HFFc6 (cell line): ENCODE data around the gene SELENOV. TPM values are rescaled to one million over a fixed set of nuclear protein-coding genes. Genes with fewer than 3 reads are reported as not detected.
A peak's percentile ranks its signal among the peaks of the same experiment; 100 is the strongest.

Experiments used
- DNase-seq: peaks from one replicate; pipeline ENCODE4 v3.0.0-alpha.2; 2018
- H3K27ac Mint-ChIP-seq: 2 replicates; pipeline ENCODE4 v1.8.0; 2020; ENCODE audit warnings: mild to moderate bottlenecking, mixed read lengths
- H3K27me3 Mint-ChIP-seq: 2 replicates; pipeline ENCODE4 v1.8.0; 2021; ENCODE audit warnings: mild to moderate bottlenecking, moderate library complexity, mixed read lengths; ENCODE audit not compliant: insufficient read depth
- H3K36me3 Mint-ChIP-seq: 2 replicates; pipeline ENCODE4 v1.8.0; 2021; ENCODE audit warnings: low read depth, mixed read lengths
- H3K4me1 Mint-ChIP-seq: 2 replicates; pipeline ENCODE4 v1.8.0; 2020; ENCODE audit warnings: low read depth, mixed read lengths
- H3K4me3 Mint-ChIP-seq: 2 replicates; pipeline ENCODE4 v1.8.0; 2020; ENCODE audit warnings: mild to moderate bottlenecking, moderate library complexity, mixed read lengths
- H3K9me3 Mint-ChIP-seq: 2 replicates; pipeline ENCODE4 v1.8.0; 2020; ENCODE audit warnings: mild to moderate bottlenecking, mixed read lengths
- CTCF ChIP-seq: fragments of 200-600 bp; sonication (generic); IDR thresholded peaks from 2 replicates; pipeline ENCODE4 v1.5.0; 2021; ENCODE audit warnings: antibody characterized with exemption, mild to moderate bottlenecking
- total RNA-seq, 6 experiments: library from RNA; stranded (reverse); fragmentation: NEBNext Ultra II Directional; extraction: Animal tissue kit (Norgen Biotek cat#: 25700); gene quantifications; 2 replicates in 1 of 6; 3 replicates in 5 of 6; pipeline ENCODE4 v1.2.3, GENCODE V29; 2021

Gene SELENOV
- total RNA-seq, 6 experiments from 2014 or later: not detected

DNA sequence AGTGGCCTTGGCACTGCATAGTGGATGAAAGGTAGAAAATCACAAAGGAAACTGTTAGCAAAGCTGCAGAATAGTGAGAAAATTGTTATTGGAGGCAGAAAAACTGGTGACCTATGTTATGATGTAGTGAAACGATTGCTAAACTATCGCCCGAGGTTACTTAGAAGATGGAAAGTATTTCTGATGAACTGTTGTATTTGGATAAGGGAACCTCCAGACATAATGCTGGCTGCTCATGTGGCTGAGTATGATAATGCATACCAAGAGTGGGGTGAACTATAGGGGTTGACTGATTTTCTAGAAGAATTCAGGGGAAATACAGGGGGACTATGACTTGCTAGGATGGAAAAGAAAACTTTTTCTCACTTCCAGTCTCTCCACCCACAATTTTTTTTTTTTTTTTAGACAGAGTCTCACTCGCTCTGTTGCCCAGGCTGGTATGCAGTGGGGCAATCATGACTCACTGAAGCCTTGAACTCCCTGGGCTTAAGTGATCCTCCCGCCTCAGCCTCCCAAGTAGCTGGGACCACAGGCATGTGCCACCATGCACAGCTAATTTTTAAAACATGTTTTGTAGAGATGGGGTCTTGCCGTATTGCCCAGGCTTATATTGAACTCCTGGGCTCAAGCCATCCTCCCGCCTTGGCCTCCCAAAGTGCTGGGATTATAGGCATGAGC, 29.4 kb downstream of the SELENOV start:
- no peak overlapping the region for H3K27ac Mint-ChIP-seq
- H3K9me3 Mint-ChIP-seq: no peaks in the 10 kb centered on the region
- H3K36me3 Mint-ChIP-seq: no peaks in the 10 kb centered on the region; the same call in 1 of the 2 replicates
- no peak overlapping the region for H3K4me3 Mint-ChIP-seq
- peaks cover 24% of the 10 kb centered on the region for H3K27me3 Mint-ChIP-seq
- no peak for TF ChIP-seq CTCF
- peaks cover 12% of the 10 kb centered on the region for H3K4me1 Mint-ChIP-seq
- DNase-seq: peak; percentile 14

GRCh38 chr19:39544911-39545310, 30.0 kb downstream of the SELENOV start:
- Mint-ChIP-seq H3K4me1 (peaks cover 12% of the 10 kb centered on the region), H3K9me3 (no peaks in the 10 kb centered on the region), H3K36me3 (no peaks in the 10 kb centered on the region), H3K4me3 (no peak overlapping the region), H3K27ac (no peak overlapping the region), H3K27me3 (peaks cover 27% of the 10 kb centered on the region)
- DNase-seq: no peak
- no peak for TF ChIP-seq CTCF

GRCh38 chr19:39546599-39546998, 31.7 kb downstream of the SELENOV start:
- no peaks in the 10 kb centered on the region for H3K36me3 Mint-ChIP-seq
- no peak for TF ChIP-seq CTCF
- DNase-seq: no peak
- H3K9me3 Mint-ChIP-seq: no peaks in the 10 kb centered on the region
- peaks cover 27% of the 10 kb centered on the region for H3K27me3 Mint-ChIP-seq
- no peaks in the 10 kb centered on the region for H3K4me1 Mint-ChIP-seq
- no peak overlapping the region for H3K27ac Mint-ChIP-seq
- H3K4me3 Mint-ChIP-seq: no peak overlapping the region

DNA sequence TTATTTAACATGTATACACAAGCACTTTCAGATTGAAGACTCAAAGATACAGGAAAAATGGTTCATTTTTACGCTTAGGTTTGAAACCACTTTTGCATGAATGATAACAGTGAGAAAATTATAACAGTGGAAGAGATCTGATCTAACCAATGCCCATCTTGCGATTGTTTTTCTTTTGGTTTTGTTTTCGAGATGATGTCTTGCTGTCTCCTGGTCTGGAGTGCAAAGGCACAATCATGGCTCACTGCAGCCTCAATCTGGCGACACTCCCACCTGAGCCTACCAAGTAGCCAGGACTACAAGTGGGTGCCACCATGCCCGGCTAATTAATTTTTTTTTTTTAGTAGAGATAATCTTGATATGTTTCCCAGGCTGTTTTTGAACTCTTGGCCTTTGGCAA, 35.3 kb downstream of the SELENOV start:
- H3K9me3 Mint-ChIP-seq: no peaks in the 10 kb centered on the region
- peaks cover 37% of the 10 kb centered on the region for H3K27me3 Mint-ChIP-seq
- TF ChIP-seq CTCF: no peak
- DNase-seq: no peak
- no peak overlapping the region for H3K27ac Mint-ChIP-seq
- H3K4me1 Mint-ChIP-seq: no peaks in the 10 kb centered on the region
- no peak overlapping the region for H3K4me3 Mint-ChIP-seq
- no peaks in the 10 kb centered on the region for H3K36me3 Mint-ChIP-seq

- Mint-ChIP-seq H3K27me3 (peaks cover 28% of the 10 kb centered on the region), H3K36me3 (no peaks in the 10 kb centered on the region), H3K4me1 (peaks cover 3% of the 10 kb centered on the region; the same call in 1 of the 2 replicates), H3K27ac (no peak overlapping the region), H3K9me3 (no peaks in the 10 kb centered on the region), H3K4me3 (no peak overlapping the region)
- no peak for DNase-seq
- TF ChIP-seq CTCF: no peak
These were observed 38.2 kb downstream of the SELENOV start for GRCh38 chr19:39553082-39553652.
